Measurements from ENCODE around the gene PSG2.
"Not testable (repeated sequence)": the region's sequence is repeated elsewhere in the genome, so short reads cannot be mapped to it uniquely, and the experiment has no call there.

PSG2 gene

GRCh38 chr19:43028866-43029265 lies 53.6 kb downstream of the PSG2 start:
- FAIRE-seq (no peak), DNase-seq (ENCODE audit: insufficient read length) (no peak)
- TF ChIP-seq POLR2A (IDR thresholded peaks at IDR 0.05; ENCODE audit: low read depth, low read length) = no peak

GRCh38 chr19:43027985-43028384 lies 54.5 kb downstream of the PSG2 start:
- FAIRE-seq; DNase-seq (ENCODE audit: insufficient read length): not testable (repeated sequence)

- FAIRE-seq; DNase-seq (ENCODE audit: insufficient read length): not testable (repeated sequence)
These were observed 55.4 kb downstream of the PSG2 start for GRCh38 chr19:43027061-43027460.

GRCh38 chr19:43026369-43026768 lies 56.1 kb downstream of the PSG2 start, which contains the start of gene PSG11:
PSG11 (minus strand) TSS chr19:43026469; CDS start chr19:43026372, 97 bp downstream.
- FAIRE-seq; DNase-seq (ENCODE audit: insufficient read length): not testable (repeated sequence)

- FAIRE-seq; DNase-seq (ENCODE audit: insufficient read length): not testable (repeated sequence)
These were observed 60.4 kb downstream of the PSG2 start for GRCh38 chr19:43022098-43022497.

- not testable (repeated sequence) for DNase-seq (ENCODE audit: insufficient read length); FAIRE-seq
These were observed 60.9 kb downstream of the PSG2 start for GRCh38 chr19:43021629-43022028.

DNA sequence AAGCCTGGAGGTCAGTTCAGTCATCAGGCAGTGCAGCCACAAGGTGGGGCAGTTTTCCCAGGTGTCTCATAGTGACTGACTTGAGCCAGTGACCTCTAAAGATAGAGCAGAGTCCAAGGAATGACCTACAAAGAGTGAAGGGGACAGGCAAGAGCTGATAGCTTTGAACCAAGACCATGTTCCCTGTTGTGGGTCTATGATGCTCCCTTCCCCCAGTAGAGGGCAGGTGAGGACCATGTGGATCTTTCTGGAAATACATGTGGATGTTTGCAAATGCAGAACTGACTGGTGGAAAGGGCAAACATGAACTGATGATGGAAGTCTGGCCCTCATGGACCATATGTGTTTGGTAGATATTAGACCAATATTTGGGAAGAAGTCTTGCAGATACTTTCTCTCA lies 62.9 kb downstream of the PSG2 start:
- FAIRE-seq; DNase-seq (ENCODE audit: insufficient read length): not testable (repeated sequence)
